Pulmonary artery endothelial cell (primary cell): Measurements from ENCODE around the gene GATB. TPM values are rescaled to one million over a fixed set of nuclear protein-coding genes. Genes with fewer than 3 reads are reported as not detected.

Experiments used
- DNase-seq: peaks from one replicate; pipeline ENCODE4 v3.0.0-alpha.2; 2011; ENCODE audit warnings: low read depth, low spot score
- total RNA-seq: library from RNA; depleted of rRNA; stranded (reverse); fragments of >200 nt; gene quantifications from 2 replicates; pipeline ENCODE4 v1.2.3, GENCODE V29; 2014

The GATB gene
- total RNA-seq, 1 donor from 2014 or later: 16.4 TPM

DNA sequence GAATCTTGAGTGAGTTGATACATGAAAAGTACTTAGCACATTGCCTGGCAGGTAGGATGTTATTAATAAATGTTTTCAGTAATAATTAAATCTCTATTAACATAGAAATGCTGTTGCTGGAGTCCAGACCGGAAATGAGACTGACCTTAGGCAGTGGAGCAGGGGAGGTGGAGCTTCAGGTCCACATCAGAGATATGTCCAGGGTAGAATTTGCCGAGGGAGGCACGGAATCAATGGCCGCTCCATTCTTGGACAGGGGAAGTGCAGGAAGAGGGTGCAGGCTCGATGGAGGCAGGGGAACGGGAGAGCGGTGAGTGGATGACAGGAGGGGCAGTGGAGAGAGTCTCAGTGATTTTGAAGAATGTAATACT is 107.3 kb downstream of the GATB start:
- DNase-seq: no peak

DNA sequence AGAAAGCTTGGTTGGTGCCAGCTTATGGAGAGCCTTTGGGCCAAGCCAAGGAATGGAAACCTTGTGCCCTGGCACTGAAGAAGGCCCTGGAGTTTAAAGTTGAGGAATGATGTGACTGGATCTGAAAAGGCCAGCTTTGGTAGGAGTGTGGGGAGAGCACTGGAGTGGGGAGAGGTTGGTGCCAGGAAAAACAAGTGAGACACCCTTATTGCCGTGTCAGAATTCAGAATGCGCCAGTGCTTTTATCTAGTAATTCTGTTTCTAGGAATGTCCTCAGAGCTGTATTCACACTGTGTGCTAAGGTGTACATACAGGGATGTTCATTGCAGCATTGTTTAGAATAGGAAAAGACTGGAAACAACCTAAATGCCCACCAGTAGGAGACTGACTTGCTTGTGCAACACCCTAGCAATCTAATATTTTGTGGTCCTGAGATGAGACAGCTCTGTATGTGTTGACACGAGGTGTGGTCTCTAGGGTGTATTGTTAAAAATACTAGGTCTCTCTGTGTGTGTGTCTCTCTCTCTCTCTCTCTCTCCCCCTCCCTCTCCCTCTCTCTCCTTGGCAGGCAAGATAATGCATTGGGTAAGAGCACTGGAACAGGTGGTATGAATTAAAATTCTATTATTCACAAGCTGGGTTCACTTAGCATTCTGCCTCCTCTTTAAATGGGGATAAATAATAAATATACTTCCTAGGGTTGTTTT is 107.8 kb downstream of the GATB start:
- DNase-seq: no peak

DNA sequence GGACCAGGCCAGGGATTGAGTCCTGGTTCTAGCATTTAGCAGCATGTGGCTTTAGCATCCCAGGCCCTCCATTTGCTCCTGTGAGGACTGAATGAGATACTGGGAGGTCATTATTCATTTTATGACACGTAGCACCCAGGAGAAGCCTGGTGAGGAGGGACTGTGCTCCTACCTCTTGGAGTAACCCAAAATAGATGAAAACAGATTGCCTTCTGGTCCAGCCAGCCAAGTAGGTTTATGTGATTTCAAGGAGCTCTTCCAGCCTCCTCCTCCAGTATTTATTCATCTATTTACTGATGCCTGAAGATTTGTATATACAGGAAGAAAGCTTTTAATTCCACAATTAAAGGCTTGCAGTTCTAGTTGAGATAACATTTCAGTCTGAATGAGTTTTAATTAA is 109.3 kb downstream of the GATB start:
- no peak for DNase-seq

DNA sequence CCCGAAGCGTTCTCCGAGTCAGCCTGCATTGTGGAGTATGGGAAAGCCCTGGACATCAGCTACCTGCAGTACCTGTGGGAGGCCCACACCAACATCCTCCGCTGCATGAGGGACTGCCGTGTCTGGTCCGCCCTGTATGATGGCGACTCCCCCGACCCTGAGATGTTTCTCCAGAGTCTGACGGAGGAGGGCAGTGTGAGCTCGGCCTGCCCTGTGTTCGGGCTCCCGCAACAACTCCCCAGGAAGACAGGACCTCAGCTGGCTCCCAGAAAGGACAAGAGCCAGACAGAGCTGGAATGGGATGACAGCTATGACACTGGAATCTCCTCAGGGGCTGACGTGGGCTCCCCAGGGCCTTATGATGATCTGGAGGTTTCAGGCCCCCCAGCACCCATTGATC is 111.3 kb downstream of the GATB start:
- DNase-seq: no peak

DNA sequence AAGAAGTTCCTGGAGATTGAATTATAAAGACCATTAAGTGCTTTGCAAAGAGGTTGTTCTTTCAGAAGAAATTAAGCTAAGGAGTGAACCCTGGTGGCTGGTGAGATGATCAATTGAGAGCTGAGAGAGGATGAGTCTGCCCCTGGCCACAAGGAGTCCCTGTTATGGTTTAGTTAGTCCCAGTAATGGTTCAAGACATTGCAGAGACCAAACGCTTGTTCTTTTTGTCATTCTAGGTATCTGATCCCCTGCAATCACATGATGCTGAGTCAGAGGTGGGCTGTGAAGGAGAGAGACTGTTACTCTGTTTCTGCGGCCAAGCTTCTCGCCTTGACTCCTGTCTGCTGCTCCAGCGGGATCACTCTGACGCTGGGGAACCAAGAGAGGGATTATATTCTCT is 114.5 kb downstream of the GATB start:
- no peak for DNase-seq

DNA sequence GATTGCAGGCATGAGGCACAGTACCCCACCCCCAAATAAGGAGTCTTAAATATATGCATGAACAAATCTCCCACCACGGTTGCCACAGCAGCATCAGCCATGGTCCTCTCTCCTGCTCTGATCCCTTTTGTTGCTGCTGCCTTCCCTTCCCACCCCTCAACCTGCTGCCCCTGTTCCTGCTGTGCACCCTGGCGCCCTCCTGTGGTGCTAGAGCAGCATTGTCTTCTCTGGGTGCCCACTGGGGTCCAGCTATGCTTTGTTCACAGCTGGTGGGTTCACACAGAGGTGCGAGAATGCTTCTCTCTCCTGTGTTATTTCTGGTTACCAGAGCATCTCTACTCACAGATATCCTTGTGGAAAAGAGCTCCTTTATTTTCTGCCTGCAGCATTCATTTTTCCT is 116.2 kb downstream of the GATB start:
- no peak for DNase-seq

DNA sequence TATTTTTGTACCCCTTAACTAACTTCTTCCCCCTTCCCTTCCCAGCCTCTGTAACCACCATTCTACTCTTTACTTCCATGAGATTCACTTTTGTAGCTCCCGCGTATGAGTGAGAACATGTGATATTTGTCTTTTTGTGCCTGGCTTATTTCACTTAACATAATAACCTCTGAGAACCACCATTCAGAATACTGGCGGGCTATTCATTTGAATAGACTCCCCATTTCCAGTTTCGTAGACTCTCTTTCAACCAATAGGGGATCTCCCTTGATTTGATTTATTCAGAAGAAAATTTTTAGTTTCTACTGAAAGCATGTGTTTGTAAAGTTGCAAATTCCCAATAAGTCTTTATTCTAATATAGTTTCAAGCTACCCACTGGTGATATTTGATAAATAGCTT is 117.2 kb downstream of the GATB start:
- no peak for DNase-seq

DNA sequence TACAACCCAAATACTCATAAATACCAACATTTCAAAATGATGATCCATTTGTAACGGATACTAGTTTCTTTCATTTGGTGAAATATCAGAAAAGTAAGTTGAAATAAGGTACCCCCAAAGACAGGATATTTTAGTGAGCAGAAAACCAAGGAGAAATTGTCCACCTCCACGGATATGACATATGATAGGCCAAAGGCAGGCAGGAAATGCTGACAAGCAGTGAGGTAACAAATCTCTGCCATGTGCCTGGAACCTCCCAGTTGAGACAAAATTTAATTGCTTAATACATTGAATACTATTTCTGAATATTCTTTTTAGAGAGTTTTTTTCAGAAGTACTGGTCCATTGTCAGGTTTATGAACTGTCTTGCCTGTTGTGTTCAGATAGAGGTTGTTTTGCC is 118.8 kb downstream of the GATB start:
- no peak for DNase-seq

DNA sequence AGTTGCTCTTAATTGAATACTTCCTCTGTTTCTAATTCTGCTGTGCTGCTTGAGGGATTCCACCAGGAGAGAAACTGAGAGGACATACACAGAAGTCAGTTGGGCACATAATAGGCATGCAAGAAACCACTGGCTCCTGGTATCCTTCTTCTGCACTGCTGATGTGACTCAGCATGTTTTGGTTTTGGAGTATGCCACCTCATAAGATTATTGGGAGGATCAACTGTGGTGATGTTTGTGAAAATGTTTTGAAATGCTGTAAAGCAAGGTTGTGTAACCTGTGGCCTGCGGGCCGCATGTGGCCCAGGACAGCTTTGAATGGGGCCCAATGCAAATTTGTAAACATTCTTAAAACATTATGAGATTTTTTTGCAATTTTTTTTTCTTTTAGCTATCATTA is 119.6 kb downstream of the GATB start:
- no peak for DNase-seq

DNA sequence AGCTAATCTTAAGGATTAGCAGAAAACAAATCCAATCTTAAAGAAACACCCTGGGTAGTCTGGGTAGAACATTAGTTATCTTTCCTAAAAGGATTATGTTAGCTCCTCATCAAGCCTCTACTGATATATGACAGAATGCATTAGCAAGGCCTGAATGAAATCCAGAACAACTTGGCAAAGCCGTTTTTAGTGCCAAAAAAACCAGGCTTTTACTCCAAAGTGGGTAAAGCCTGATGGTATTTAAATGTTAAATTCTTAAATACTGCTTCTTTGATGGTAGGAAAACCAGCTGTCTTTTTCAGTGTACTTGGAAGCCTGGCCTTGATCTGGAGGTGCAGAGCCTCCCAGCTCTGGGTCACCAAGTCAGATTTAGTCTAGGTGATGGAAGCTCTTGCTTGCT is 120.4 kb downstream of the GATB start:
- no peak for DNase-seq

DNA sequence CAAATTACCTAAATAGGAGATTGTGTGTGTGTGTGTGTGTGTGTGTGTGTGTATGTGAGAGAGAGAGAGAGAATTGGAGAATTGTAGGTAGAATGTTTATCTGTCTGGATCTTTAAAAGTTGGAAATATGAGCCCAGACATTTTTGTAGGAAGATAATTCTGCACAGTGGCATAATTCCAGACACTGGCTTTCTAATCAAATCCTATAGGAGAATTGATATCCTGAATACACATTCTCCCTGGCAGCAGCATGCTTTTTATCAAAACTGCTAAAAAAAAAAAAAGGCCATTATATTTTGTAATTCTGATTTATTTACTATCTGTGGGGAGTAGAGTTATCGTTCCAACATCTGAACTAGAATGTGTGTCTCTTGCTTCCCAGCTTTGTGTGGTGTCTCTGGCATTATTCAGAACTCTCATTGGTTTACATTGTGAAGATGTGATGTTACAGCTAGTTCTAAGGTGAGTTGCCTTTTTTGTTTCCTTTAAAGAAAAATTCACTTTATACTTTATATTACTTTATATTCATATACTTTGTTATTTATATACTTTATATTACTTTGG is 122.4 kb downstream of the GATB start:
- no peak for DNase-seq

DNA sequence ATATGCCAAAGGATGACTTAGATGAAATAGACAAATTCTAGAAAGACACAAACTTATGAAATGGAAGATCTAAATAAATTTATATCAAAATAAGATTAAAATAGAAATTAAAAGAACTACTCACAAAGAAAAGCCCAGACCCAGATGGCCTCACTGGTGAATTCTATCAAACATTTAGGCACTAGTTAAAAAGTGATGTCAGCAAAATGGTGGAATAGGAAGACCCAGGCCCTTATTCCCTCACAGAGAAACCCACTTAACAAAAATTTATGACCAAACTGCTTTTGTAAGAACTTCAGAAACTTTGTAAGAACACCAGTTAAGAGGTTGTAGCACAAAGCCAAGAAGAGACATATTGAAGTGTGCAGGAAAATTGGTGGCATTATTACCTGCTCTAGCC is 129.5 kb downstream of the GATB start:
- DNase-seq: no peak

DNA sequence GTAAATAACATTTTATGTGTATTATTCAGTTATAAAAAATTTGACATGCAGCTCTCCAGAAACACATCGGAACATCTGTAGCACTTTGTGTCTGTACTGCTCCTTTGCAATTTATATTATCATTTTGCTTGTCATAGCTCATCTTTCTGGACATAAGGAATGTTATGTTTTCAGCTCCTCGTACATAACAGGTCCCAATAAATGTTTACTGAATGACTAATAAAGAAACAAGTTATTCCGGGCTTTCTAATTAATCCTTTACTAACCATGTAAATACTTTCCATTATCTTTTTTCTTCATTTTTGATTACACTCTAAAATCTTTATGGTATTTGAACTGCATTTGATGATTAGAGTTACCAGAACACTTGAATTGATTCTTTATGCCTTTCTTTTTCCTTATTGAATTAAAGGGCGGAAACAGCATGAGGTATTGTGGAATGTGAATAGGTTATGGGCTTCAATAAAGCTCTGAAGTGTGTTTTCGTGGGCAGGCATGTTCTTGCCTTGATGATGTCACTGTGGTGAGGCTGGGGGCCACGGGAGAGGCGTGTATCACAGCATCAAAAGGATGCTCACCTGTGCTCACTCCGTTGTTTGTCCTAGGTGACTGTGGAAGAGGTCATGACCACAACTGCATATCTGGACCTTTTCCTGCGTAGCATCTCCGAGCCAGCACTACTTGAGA is 131.6 kb downstream of the GATB start:
- DNase-seq: no peak

DNA sequence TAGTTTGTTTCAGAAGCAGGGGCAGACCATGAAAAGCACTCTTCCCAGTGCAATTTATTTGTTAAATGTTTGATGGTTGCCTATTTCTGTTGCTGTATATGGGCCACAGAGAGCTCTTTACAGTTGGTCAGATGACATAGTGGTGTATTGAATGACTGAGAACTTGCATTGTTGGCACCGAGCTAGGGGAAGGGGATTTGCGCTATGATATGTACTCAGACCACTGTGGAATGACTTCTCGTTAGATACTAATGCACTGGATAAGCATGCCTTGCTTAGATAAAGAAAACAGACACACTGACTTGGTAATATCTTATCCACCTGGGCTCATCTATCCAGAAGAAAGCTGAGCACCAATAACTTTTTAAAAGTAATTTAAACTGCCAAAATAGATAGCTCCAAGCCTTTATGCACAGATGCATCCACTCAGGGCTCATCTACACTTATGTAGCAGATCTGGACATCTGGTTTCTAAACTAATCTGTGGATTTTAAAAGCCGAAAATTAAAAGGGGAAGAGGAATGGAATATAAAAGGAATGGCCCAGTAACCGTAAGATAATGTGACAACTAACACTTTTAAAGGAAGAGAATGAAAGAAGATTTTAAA is 132.7 kb downstream of the GATB start:
- DNase-seq: no peak

DNA sequence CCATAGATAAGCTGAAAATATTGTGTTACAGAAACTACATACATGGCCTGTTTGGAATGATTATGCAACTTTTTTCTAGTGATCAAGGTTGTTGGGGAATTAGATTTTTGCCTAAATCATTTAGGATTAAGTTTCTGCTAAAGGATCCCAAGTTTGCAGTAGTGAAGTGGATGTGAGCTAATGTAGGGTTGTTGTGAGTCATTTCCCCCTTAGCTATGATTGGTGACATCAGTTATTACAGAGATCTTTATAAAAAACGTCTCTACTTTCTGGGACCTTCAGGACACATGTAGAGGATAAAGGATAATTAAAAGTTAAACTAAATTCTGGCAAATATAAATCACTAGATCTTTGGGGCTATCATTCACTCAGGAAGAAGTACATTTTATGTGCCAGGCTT is 133.3 kb downstream of the GATB start:
- DNase-seq: no peak

DNA sequence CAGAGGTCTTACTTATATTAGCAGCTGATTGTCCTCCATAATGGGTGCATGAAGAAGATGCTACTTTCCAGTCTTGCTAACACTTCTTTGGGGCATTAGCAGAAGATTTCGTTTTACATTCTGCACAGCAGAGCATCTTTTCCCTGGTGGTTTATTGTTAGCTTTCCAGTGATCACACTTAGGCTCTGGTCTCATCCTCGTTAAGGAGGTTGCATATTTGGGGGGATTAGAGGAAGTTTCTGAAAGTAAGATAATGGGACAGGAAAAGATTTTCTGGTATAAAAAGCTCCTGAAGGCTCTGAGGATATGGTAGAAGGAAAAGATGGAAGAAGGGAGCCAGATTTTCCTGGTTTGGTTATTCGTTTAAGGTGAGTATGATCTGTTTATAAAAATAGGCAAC is 134.1 kb downstream of the GATB start:
- no peak for DNase-seq

DNA sequence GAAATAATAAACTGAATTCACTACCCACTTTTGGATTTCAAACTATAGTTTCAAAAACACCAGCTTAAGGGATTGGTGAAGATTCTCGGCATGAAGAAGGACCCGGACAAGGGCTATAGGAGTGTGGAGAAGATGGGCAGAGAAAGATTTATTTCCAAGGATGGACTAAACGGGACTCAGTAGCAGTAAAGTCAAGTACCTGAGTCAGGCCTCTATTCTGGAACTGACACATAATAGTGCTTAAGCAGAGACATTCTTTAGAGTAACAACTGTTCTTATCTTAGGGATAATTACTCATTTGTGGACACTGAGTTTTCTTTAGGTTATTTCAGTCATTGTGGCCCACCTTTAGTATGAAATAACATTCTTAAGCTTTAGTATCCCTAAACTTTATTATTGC is 134.6 kb downstream of the GATB start:
- no peak for DNase-seq

DNA sequence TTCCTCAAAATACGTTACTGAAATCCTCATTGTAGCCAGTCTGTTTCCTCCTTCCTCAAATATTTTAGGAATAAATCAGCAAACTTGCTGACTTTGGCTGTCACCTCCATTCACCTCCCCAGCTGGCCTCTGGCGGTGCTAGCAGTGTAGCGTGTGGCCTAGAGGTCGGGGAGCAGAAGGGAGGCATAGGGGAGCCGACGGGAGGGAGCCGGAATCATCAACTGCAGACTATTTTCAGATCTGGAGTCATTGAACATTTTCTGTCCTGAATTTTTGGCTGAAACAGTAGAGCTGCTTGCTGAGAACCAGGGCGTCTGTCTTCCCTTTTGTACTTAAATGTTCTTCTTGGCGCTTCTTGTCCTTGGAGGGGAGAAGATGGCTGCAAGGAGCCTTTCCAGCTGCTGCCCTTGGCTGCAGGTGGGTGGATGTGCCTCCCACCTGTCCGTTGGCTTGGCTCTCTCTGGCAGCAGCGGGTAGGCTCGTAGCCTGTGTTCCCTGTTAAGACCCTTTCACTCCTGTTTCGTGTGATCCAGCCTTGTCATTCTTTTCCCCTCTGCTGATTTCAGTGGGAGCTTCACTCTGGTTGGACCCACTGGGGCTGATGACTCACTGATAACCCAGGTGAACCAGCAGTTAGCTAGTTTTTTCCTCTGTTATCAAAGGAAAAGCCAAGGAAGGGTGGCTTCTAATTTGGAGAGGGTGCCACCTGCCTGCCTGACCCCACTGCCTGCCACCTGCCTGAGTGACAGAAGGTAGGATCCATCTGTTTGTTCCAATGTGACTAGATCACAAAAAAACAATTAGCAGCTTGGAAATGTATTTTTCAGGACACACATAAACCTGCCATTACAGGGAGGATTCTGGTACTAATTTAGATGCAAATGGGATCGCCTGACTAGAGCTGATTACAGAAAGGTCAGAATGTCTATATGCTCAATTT is 135.9 kb downstream of the GATB start:
- DNase-seq: no peak
